Hepatocyte (in vitro differentiated cells): Measurements from ENCODE around the gene ALDH1A2. TPM values are rescaled to one million over a fixed set of nuclear protein-coding genes. Genes with fewer than 3 reads are reported as not detected.

Experiments used
- DNase-seq: peaks from one replicate; pipeline ENCODE4 v3.0.0-alpha.2; 2016; ENCODE audit warnings: low spot score
- H2AFZ ChIP-seq: fragments of 200-600 bp; sonication (generic); 2 replicates; pipeline ENCODE4 v1.6.0; 2016; ENCODE audit warnings: antibody characterized with exemption, mild to moderate bottlenecking
- H3K27ac ChIP-seq: fragments of 200-600 bp; sonication (generic); 2 replicates; pipeline ENCODE4 v1.5.1; 2016; ENCODE audit warnings: mild to moderate bottlenecking
- H3K27me3 ChIP-seq: fragments of 200-600 bp; sonication (generic); 2 replicates; pipeline ENCODE4 v1.6.1; 2016
- H3K36me3 ChIP-seq: fragments of 200-600 bp; sonication (generic); replicated peaks from 2 replicates; pipeline ENCODE4 v1.5.1; 2016; ENCODE audit warnings: low read depth; ENCODE audit not compliant: insufficient read depth
- H3K4me1 ChIP-seq: fragments of 200-600 bp; sonication (generic); 2 replicates; pipeline ENCODE4 v1.5.1; 2016; ENCODE audit warnings: mild to moderate bottlenecking, moderate library complexity; ENCODE audit not compliant: insufficient read depth
- H3K4me2 ChIP-seq: fragments of 200-600 bp; sonication (generic); 2 replicates; pipeline ENCODE4 v1.6.0; 2016
- H3K4me3 ChIP-seq: fragments of 200-600 bp; sonication (generic); 2 replicates; pipeline ENCODE4 v1.5.1; 2016; ENCODE audit warnings: mild to moderate bottlenecking
- H3K79me2 ChIP-seq: fragments of 200-600 bp; sonication (generic); 2 replicates; pipeline ENCODE4 v1.6.0; 2017; ENCODE audit warnings: mild to moderate bottlenecking
- H3K9me2 ChIP-seq: fragments of 200-600 bp; sonication (generic); replicated peaks from 2 replicates; pipeline ENCODE4 v1.6.0; 2017; ENCODE audit warnings: mild to moderate bottlenecking; ENCODE audit not compliant: insufficient read depth
- H3K9me3 ChIP-seq: fragments of 200-600 bp; sonication (generic); 2 replicates; pipeline ENCODE4 v1.5.1; 2016; ENCODE audit warnings: low read depth, mild to moderate bottlenecking
- H4K20me1 ChIP-seq: fragments of 200-600 bp; sonication (generic); 2 replicates; pipeline ENCODE4 v1.6.0; 2016; ENCODE audit warnings: mild to moderate bottlenecking; ENCODE audit not compliant: insufficient read depth, poor library complexity, severe bottlenecking
- EZH2 ChIP-seq: fragments of 200-600 bp; sonication (generic); IDR thresholded peaks from 2 replicates; pipeline ENCODE4 v1.6.1; 2016; ENCODE audit warnings: antibody characterized with exemption, mild to moderate bottlenecking, borderline replicate concordance
- EZH2phosphoT487 ChIP-seq: fragments of 200-600 bp; sonication (generic); IDR thresholded peaks from one replicate; pipeline ENCODE4 v1.6.1; 2018; ENCODE audit warnings: antibody characterized with exemption, mild to moderate bottlenecking, low read depth, moderate library complexity; ENCODE audit not compliant: unreplicated experiment, severe bottlenecking
- WGBS: methylation state at CpG from one replicate; pipeline ENCODE4 v1.1.6; 2016; ENCODE audit warnings: low lambda C conversion rate; ENCODE audit errors: missing lambda C conversion rate; 5-methylcytosine and 5-hydroxymethylcytosine counted together
- polyA plus RNA-seq: library from polyadenylated mRNA; unstranded; fragments of >200 nt; fragmentation: Nextera tagmentation; extraction: Ambion mirVana; gene quantifications from 2 replicates; pipeline ENCODE4 v1.2.1, GENCODE V29; 2016
- total RNA-seq: library from RNA; depleted of rRNA; stranded (reverse); fragments of >200 nt; gene quantifications from 2 replicates; pipeline ENCODE4 v1.2.3, GENCODE V29; 2014
- TF ChIP-seq, protein P1 (sequence below): fragments of 200-600 bp; sonication (generic); IDR thresholded peaks from 2 replicates; pipeline ENCODE4 v1.5.1; 2016; ENCODE audit warnings: antibody characterized with exemption, mild to moderate bottlenecking; ENCODE audit not compliant: poor library complexity

ALDH1A2 gene
- total and polyA plus RNA-seq, 2 experiments from 2014 or later = 3.0 to 7.3 TPM

DNA sequence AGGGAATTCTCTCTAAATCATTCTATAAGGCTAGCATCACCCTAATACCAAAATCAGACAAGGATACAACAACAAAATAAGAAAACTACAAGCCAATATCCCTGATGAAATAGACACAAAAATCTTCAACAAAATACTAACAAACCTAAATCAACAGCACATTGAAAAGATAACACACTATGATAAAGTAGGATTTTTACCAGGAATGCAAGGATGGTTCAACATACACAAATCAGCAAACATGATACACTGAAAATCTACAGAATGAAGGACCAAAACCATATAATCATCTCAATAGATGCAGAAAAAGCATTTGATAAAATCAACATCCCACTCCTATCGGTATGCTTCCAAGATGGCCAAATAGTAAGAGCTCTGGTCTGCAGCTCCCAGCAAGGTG, 39.5 kb downstream of the ALDH1A2 start:
- no peaks in the 10 kb centered on the region for H3K79me2 ChIP-seq
- H3K9me2 ChIP-seq = no peaks in the 10 kb centered on the region
- H3K27ac ChIP-seq = no peak overlapping the region
- no peak for DNase-seq
- H3K9me3 ChIP-seq = no peaks in the 10 kb centered on the region
- no peak overlapping the region for H3K4me3 ChIP-seq
- WGBS = 95% methylated on average over 1 of the region's 1 CpG
- H3K4me1 ChIP-seq = no peaks in the 10 kb centered on the region
- H3K27me3 ChIP-seq = no peaks in the 10 kb centered on the region
- TF ChIP-seq EZH2phosphoT487 (no peak), EZH2 (no peak)
- TF ChIP-seq, protein P1, sequence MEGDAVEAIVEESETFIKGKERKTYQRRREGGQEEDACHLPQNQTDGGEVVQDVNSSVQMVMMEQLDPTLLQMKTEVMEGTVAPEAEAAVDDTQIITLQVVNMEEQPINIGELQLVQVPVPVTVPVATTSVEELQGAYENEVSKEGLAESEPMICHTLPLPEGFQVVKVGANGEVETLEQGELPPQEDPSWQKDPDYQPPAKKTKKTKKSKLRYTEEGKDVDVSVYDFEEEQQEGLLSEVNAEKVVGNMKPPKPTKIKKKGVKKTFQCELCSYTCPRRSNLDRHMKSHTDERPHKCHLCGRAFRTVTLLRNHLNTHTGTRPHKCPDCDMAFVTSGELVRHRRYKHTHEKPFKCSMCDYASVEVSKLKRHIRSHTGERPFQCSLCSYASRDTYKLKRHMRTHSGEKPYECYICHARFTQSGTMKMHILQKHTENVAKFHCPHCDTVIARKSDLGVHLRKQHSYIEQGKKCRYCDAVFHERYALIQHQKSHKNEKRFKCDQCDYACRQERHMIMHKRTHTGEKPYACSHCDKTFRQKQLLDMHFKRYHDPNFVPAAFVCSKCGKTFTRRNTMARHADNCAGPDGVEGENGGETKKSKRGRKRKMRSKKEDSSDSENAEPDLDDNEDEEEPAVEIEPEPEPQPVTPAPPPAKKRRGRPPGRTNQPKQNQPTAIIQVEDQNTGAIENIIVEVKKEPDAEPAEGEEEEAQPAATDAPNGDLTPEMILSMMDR = no peak
- H3K36me3 ChIP-seq = no peaks in the 10 kb centered on the region
- no peak overlapping the region for H3K4me2 ChIP-seq
- H4K20me1 ChIP-seq = no peaks in the 10 kb centered on the region
- no peak overlapping the region for H2AFZ ChIP-seq

DNA sequence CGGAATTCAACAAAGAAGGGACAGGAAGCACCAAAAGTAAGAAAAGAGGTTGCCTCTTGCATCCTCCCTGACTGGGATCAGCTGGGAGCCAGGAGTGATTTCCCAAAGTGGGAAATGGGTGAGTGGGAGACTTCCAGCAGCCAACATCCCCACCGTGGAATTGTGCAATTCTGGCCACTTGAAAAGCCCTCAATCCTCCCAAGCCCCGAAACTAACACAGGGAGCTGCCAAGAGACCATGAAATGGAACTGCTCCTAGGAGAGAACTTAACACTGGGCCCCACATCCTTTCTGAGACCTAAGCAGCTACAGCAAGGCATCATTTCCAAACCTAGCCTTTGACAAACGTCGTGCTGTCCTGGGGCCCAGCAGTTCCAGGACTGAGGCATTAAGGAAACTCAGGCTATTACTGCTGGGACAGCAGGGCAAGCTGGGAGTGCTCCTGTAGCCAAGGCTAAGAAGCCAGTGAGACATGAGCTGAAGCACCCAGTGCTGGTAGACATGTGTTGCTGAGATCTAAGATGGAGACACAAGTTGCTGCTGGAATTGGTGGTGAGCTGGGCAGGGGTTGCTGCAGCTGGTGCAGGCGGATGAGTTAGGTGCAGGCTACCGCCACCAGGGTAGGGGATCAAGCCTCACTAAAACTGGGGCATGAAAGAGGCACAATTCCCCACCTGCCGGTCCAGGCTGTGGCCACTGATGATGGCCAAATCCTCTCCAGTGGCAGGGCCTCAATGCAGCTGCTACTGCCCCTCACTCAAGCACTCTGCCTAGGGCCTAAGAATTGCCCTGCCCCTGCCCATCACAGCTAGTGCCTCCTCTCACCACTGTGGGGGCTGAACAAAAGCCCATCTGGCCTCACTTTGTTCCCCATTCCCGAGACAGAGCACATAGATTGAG, 43.9 kb downstream of the ALDH1A2 start:
- DNase-seq = no peak
- H3K4me3 ChIP-seq = no peak overlapping the region
- WGBS = 91% methylated on average over 8 of the region's 9 CpGs
- no peaks in the 10 kb centered on the region for H3K36me3 ChIP-seq
- no peaks in the 10 kb centered on the region for H3K4me1 ChIP-seq
- no peaks in the 10 kb centered on the region for H3K9me3 ChIP-seq
- no peaks in the 10 kb centered on the region for H4K20me1 ChIP-seq
- H2AFZ ChIP-seq = no peak overlapping the region
- no peaks in the 10 kb centered on the region for H3K79me2 ChIP-seq
- no peaks in the 10 kb centered on the region for H3K9me2 ChIP-seq
- no peak overlapping the region for H3K27ac ChIP-seq
- H3K4me2 ChIP-seq = no peak overlapping the region
- TF ChIP-seq EZH2 = no peak
- TF ChIP-seq EZH2phosphoT487 = no peak
- TF ChIP-seq, protein P1 = no peak
- H3K27me3 ChIP-seq = no peaks in the 10 kb centered on the region

DNA sequence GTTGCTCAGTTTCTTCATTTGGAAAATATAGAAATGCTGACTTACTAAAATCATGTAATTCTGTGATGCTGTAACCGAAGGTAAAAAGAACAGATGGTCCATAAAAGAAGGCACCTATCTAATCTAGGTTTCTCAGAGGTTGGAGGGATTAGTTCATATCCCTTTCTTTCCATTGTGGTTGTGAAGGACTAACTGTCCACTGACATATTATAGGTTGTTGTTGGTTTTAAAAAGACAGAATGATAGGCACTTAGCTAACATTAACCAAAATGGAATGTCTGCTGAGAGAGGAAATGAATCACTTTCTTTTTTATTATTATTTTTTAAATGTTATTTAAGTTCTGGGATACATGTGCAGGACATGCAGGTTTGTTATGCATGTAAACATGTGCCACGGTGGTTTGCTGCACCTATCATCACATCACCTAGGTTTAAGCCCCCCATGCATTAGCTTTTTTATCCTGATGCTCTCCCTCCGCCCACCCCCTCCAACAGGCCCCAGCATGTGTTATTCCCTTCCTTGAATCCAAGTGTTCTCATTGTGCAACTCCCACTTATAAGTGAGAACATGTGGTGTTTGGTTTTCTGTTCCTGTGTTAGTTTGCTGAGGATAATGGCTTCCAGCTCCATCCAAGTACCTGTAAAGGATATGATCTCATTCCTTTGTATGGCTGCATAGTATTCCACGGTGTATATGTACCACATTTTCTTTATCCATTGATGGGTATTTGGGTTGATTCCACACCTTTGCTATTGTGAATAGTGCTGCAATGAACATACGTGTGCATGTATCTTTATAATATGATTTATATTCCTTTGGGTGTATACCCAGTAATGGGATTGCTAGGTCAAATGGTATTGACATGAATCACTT, 45.8 kb downstream of the ALDH1A2 start:
- 73% methylated on average over 5 of the region's 5 CpGs for WGBS
- Histone ChIP-seq H2AFZ (no peak overlapping the region), H3K9me2 (no peaks in the 10 kb centered on the region), H3K27me3 (peaks cover 4% of the 10 kb centered on the region), H3K4me1 (no peaks in the 10 kb centered on the region), H3K9me3 (no peaks in the 10 kb centered on the region), H3K36me3 (no peaks in the 10 kb centered on the region), H4K20me1 (no peaks in the 10 kb centered on the region), H3K27ac (no peak overlapping the region), H3K79me2 (no peaks in the 10 kb centered on the region), H3K4me2 (no peak overlapping the region), H3K4me3 (no peak overlapping the region)
- TF ChIP-seq EZH2 (no peak), EZH2phosphoT487 (no peak)
- TF ChIP-seq, protein P1 = no peak
- no peak for DNase-seq
